Keratinocyte (primary cell): ENCODE measurements around the gene GNL3. TPM values are rescaled to one million over a fixed set of nuclear protein-coding genes. Genes with fewer than 3 reads are reported as not detected.

Experiments used
- DNase-seq: peaks from one replicate; pipeline ENCODE4 v3.0.0-alpha.2; 2011; ENCODE audit warnings: low read depth, missing footprints, low spot score
- FAIRE-seq: peaks from 2 replicates; lab custom pipeline; 2011; peaks lifted over from hg19 to GRCh38; lab: Jason Lieb, UNC
- H2AFZ ChIP-seq: 2 replicates; pipeline ENCODE4 v1.6.0; 2012; ENCODE audit warnings: low read length, control low read depth, inconsistent platforms; ENCODE audit not compliant: control insufficient read depth
- H3K27ac ChIP-seq: 2 replicates; pipeline ENCODE4 v1.5.1; 2011; ENCODE audit warnings: low read length; ENCODE audit not compliant: control insufficient read depth, insufficient read depth
- H3K27me3 ChIP-seq: 3 replicates; pipeline ENCODE4 v1.6.0; 2011; ENCODE audit warnings: low read length; ENCODE audit not compliant: control insufficient read depth, insufficient read depth; ENCODE audit errors: extremely low read depth
- H3K36me3 ChIP-seq, 2 experiments: 2 replicates in 1 of 2; 3 replicates in 1 of 2; pipeline ENCODE4 v1.5.1; 2011; ENCODE audit warnings: low read length in 2 of 2, mild to moderate bottlenecking in 1 of 2; ENCODE audit not compliant: control insufficient read depth in 2 of 2, insufficient read depth in 2 of 2; ENCODE audit errors: extremely low read depth in 1 of 2
- H3K4me1 ChIP-seq: 3 replicates; pipeline ENCODE4 v1.5.1; 2011; ENCODE audit warnings: low read length; ENCODE audit not compliant: control insufficient read depth, insufficient read depth; ENCODE audit errors: extremely low read depth
- H3K4me2 ChIP-seq: 3 replicates; pipeline ENCODE4 v1.6.0; 2011; ENCODE audit warnings: low read depth, low read length; ENCODE audit not compliant: control insufficient read depth, insufficient read depth; ENCODE audit errors: extremely low read depth
- H3K4me3 ChIP-seq, 3 experiments: fragments of 200-600 bp in 1 of 3; sonication (generic) in 1 of 3; 2 replicates in 2 of 3; 3 replicates in 1 of 3; pipeline ENCODE4 v1.5.1; 2011 to 2016; ENCODE audit warnings: low read length in 3 of 3, mild to moderate bottlenecking in 3 of 3, control low read depth in 2 of 3, inconsistent platforms in 1 of 3, low read depth in 1 of 3, mixed read lengths in 1 of 3, mixed run types in 1 of 3, moderate library complexity in 1 of 3; ENCODE audit not compliant: control insufficient read depth in 2 of 3, insufficient read depth in 2 of 3; ENCODE audit errors: extremely low read depth in 1 of 3
- H3K79me2 ChIP-seq: 2 replicates; pipeline ENCODE4 v1.6.0; 2012; ENCODE audit warnings: low read length; ENCODE audit not compliant: control insufficient read depth, insufficient read depth
- H3K9ac ChIP-seq: 3 replicates; pipeline ENCODE4 v1.6.0; 2011; ENCODE audit warnings: low read length; ENCODE audit not compliant: control insufficient read depth, insufficient read depth; ENCODE audit errors: extremely low read depth
- H3K9me1 ChIP-seq: 3 replicates; pipeline ENCODE4 v1.6.0; 2011; ENCODE audit warnings: low read length; ENCODE audit not compliant: control insufficient read depth, insufficient read depth; ENCODE audit errors: extremely low read depth
- H3K9me3 ChIP-seq: 2 replicates; pipeline ENCODE4 v1.5.1; 2012; ENCODE audit warnings: low read depth, low read length; ENCODE audit not compliant: control insufficient read depth
- H4K20me1 ChIP-seq: 3 replicates; pipeline ENCODE4 v1.6.0; 2011; ENCODE audit warnings: low read length; ENCODE audit not compliant: control insufficient read depth, insufficient read depth; ENCODE audit errors: extremely low read depth
- CTCF ChIP-seq, 3 experiments: IDR thresholded peaks in 1 of 3; conservative IDR thresholded peaks in 1 of 3; optimal IDR thresholded peaks in 1 of 3; 2 replicates in 2 of 3; 3 replicates in 1 of 3; pipeline versions ENCODE3 to v1.5.1; 2011; ENCODE audit warnings: low read length in 3 of 3, mild to moderate bottlenecking in 3 of 3, moderate library complexity in 2 of 3, control low read depth in 1 of 3, inconsistent platforms in 1 of 3; ENCODE audit not compliant: insufficient read depth in 2 of 3; ENCODE audit errors: extremely low read depth in 1 of 3
- EZH2 ChIP-seq: IDR thresholded peaks from one replicate; pipeline ENCODE4 v1.6.1; 2012; ENCODE audit warnings: inconsistent platforms, mild to moderate bottlenecking, low read length, moderate library complexity
- dilution Hi-C: fragments of 300-500 bp; cut with MboI; formaldehyde crosslinking; loops from one replicate; pipeline ENCODE4 v1.7.0; 2020; ENCODE audit warnings: low sequenced_read_pairs; ENCODE audit not compliant: extremely low pct_ligation_motif_present
- polyA plus RNA-seq, 5 experiments: library from polyadenylated mRNA; depleted of rRNA in 3 of 5; stranded (reverse) in 3 of 5; stranded (forward) in 1 of 5; unstranded in 1 of 5; fragments of >200 nt; gene quantifications; 1 replicate in 1 of 5; 2 replicates in 3 of 5; 3 replicates in 1 of 5; pipeline versions ENCODE4 v1.2.1 to v1.2.3, GENCODE V29; 2011 to 2012; ENCODE audit warnings: missing spikeins in 2 of 5, low read depth in 1 of 5, low replicate concordance in 1 of 5

GNL3 gene
- polyA plus RNA-seq, 1 donor (not counting 4 experiments of a cell fraction or from before 2014, with no cell fraction given) = 128 TPM

GRCh38 chr3:52705438-52705687 lies 19.5 kb downstream of the GNL3 start:
- H3K4me2 ChIP-seq = peak overlapping the region; percentile 99
- peak overlapping the region; percentile 69 to 95 (median 91) for H3K4me3 ChIP-seq
- FAIRE-seq (no peak), DNase-seq (no peak)
- no peaks in the 10 kb centered on the region for H4K20me1 ChIP-seq
- peaks cover 50% of the 10 kb centered on the region for H3K79me2 ChIP-seq
- dilution Hi-C loops = no loop called here
- peak overlapping the region; percentile 92 for H3K9ac ChIP-seq
- peak overlapping the region; percentile 99 for H2AFZ ChIP-seq
- no peaks in the 10 kb centered on the region for H3K9me1 ChIP-seq
- H3K36me3 ChIP-seq = peaks cover 0 to 3% of the 10 kb centered on the region in 2 experiments
- no peak for TF ChIP-seq EZH2
- TF ChIP-seq CTCF (optimal IDR thresholded peaks at IDR 0.05 in 1 of 3, IDR thresholded peaks at IDR 0.05 in 1 of 3, conservative IDR thresholded peaks at IDR 0.05 in 1 of 3; ENCODE audit: extremely low read depth in 1 of 3, insufficient read depth in 2 of 3, low read length in 3 of 3) = no peak
- peaks cover 14% of the 10 kb centered on the region for H3K4me1 ChIP-seq
- H3K9me3 ChIP-seq = no peaks in the 10 kb centered on the region
- H3K27ac ChIP-seq = peak overlapping the region; percentile 75
- no peaks in the 10 kb centered on the region for H3K27me3 ChIP-seq

GRCh38 chr3:52705688-52706686 lies 20.2 kb downstream of the GNL3 start, which contains the start of the genes GLT8D1 and SPCS1:
Gene GLT8D1, minus strand, starts transcription at chr3:52705791. Its CDS starts 5,331 bp downstream, at chr3:52700460.
Gene SPCS1, plus strand, starts transcription at chr3:52706106. Its CDS starts 141 bp downstream, at chr3:52706247.
- Histone ChIP-seq H3K36me3 (peaks cover 0 to 4% of the 10 kb centered on the region in 2 experiments), H3K27me3 (no peaks in the 10 kb centered on the region), H3K4me3 (peak within 1 kb of the TSS; percentile 69 to 95 (median 91)), H3K27ac (peak within 1 kb of the TSS; percentile 75), H3K9ac (peak within 1 kb of the TSS; percentile 92), H3K4me1 (peaks cover 14% of the 10 kb centered on the region), H2AFZ (peak within 1 kb of the TSS; percentile 99), H3K9me3 (no peaks in the 10 kb centered on the region), H3K4me2 (peak within 1 kb of the TSS; percentile 99), H3K79me2 (peaks cover 50% of the 10 kb centered on the region), H3K9me1 (no peaks in the 10 kb centered on the region), H4K20me1 (no peaks in the 10 kb centered on the region)
- no peak for FAIRE-seq
- dilution Hi-C loops = no loop called here
- no peak for TF ChIP-seq CTCF (optimal IDR thresholded peaks at IDR 0.05 in 1 of 3, IDR thresholded peaks at IDR 0.05 in 1 of 3, conservative IDR thresholded peaks at IDR 0.05 in 1 of 3; ENCODE audit: extremely low read depth in 1 of 3, insufficient read depth in 2 of 3, low read length in 3 of 3)
- TF ChIP-seq EZH2 = no peak
- DNase-seq = no peak
